Hepatocyte (in vitro differentiated cells): ENCODE measurements around the gene VAV2.

ENCODE experiments used
- CTCF ChIP-seq: fragments of 200-600 bp; sonication (generic); IDR thresholded peaks from 2 replicates; pipeline ENCODE4 v1.5.1; 2016; ENCODE audit warnings: antibody characterized with exemption, mild to moderate bottlenecking; ENCODE audit not compliant: poor library complexity
- EZH2 ChIP-seq: fragments of 200-600 bp; sonication (generic); IDR thresholded peaks from 2 replicates; pipeline ENCODE4 v1.6.1; 2016; ENCODE audit warnings: antibody characterized with exemption, mild to moderate bottlenecking, borderline replicate concordance

- TF ChIP-seq CTCF (no peak), EZH2 (no peak)
Observed at GRCh38 chr9:133844398-133844784, 147.7 kb downstream of the VAV2 start.
